HG03135 (cell line): ENCODE results near the gene MXD1.

ENCODE experiments used
- ATAC-seq: cut with Tn5 transposase; IDR thresholded peaks from one replicate; pipeline ENCODE4 v1.9.1; 2021; ENCODE audit warnings: mild to moderate bottlenecking, moderate library complexity; ENCODE audit not compliant: unreplicated experiment

MXD1 gene

DNA sequence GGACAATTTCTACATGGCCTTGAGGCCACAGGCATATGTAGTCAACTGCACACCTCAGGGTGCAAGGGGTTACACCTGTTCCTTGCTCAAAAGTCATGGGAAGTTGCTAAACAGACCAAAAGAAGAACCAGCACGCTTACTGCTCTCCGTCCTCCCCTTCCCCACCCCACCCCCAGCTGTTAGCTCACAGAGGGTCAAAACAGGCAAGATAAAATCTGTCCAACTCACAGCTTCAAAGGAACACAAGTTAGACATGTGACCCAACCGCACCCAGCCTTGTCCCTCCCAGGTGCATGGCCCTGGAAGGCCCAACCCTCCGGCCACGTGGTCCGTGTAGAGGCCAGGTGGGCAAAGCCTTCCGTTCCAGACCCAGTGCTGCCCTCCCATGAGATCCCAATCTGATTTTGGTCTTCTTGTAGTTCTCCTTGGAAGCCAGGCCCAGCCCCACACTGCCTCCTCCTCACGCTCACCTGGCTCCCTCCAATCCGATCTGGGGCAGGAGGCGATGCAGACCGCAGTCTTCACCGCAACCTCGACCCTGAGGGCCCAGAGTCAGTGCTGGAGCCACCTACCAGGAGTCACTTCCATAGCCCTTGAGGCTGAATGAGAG lies 61.0 kb downstream of the MXD1 start:
- ATAC-seq: no peak

DNA sequence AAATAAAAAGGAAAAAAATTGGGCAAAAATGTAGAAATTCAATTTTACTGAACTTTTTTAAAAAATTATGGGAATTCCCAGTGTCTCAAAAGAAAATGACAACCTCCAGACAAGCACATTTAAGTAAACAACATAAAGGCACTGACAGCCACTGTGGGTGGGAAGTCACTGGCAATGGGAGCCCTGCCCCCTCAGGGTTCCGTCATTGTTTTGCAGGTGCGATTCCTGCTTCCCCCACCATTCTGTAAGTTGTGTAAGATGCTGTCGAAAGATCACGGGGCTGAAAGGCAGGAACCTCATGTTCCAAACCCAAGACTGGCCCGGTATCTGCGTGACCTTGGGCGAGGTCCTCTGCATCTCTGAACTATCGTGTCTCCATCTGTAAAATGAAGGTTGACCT lies 62.3 kb downstream of the MXD1 start:
- no peak for ATAC-seq

DNA sequence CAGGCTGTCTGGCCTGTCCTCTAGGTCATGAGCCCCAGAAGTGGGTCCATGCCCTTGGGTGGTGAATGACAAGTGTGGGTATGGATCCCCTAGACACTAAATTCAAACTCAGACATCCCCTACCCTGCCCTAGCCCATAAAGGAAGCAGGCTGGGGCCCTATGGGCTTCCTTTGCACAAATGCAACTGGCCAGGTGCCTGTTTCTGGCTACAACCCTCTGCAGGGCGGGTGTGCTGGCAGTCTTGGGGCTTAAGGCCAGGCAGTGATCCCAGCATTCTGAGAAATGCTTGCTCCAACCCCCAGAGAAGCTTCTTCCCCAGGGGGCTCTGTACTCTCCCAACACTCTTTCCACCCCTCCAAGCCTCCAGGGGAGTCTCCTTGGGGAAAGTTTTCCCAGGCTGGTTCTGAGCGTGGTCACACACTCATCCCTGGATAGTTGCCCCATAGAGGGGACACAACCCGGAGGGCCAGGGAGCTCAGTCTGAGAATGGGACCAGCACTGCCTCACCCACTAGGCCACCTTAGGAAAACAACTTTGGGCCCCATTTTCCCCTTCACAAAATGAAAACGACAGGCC lies 63.1 kb downstream of the MXD1 start:
- no peak for ATAC-seq

DNA sequence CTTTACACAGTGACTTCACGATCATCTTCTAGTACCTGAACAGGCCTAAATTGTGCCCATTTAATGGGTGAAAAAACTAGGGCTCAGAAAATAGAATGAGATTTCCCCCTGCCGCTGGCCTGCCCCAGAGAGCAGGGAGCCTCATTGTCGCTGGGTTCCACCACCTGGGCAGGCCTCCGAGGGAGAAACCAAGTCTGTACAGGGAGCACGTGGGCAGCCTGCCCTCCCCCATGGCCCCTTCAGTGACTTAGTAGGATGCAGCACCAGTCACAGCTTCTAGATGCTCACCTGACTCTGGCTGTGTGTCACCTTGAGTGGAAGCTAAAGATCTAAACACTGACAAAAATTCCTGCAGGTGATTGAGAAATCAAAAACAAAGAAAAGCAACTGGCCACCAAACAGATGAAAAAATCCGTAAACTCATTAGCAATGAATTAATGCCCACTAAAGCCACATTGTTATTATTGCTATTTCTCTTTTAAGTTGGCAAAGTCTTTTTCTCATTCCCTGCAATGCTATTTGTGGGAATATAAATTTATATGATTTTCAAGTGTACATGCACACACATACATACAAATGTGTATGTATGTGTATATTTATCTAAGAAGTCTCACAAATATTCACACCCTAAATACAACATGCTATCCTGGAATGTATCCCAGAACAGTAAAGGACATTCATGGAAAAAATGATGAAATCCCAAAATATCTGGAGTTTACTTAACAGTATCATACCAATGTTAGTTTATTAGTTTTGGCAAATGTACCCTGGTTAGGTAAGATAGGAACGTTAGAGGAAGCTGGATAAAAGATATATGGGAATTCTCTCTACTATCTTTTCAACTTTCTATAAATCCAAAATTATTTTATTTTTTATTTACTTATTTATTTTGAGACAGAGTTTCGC lies 65.2 kb downstream of the MXD1 start:
- ATAC-seq: no peak

DNA sequence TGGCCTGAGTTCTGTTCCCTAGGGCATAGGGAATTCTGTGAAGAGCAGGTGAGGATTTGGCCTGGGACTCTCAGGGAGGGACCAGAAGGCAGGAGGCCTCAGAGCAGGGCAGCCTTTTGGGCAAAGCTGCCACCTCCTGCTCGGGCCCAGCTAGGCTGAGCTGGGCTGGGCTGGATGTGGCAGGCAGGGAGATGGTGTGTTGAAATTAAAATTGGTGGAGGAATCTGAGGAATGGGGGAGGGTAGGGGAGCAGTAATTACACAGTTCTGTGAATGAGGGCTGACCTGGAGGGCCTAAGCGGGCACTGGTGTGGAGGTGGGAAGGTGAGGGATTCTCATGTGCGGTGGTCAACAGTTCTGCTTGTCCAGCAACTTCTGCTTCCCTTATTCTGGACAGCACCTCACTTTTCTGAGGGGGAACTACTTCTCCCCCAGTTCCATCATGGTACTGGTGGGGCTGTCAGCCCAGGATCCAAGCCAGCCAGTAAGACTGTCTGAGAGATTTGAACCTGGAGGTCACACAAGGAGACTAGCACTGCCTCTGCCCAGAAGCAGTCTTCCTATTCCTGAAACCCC lies 68.6 kb downstream of the MXD1 start:
- no peak for ATAC-seq

DNA sequence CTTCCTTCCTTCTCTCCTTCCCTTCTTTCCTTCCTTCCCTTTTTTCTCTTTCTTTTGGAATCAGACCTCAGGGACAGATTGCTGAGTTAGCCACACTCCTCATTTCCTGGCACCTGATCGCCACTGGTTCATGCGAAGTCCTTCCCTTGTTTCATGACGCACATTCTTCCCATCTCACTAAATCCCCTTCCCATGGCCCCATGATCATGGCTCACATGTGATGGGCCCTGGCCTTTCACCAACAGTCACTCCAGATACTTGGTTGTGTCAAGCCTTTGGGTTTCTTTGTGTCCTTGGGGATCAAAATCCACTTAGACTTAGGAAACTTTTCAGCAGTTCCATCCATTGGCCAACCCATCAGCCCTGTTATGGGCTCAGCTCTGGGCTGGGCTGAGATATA lies 70.3 kb downstream of the MXD1 start:
- ATAC-seq: no peak

DNA sequence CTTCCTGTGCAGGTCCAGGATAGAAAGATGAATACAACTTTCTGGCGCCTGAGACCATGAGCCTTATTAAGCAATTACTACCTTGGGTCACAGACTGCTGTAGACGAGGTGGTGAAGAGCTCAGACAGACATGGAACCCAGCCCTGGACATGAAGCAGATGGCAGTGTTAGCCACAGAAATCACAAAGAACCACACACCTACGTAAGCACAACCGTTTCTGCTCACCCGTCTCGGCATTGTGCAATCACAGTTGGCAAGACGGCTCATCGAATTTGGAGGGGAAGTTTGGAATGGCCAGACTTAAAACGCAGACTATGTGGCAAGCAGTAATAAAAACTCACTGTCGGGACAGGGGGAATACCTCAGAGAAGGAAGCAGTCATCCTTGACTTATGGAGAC lies 70.8 kb downstream of the MXD1 start:
- ATAC-seq: no peak

DNA sequence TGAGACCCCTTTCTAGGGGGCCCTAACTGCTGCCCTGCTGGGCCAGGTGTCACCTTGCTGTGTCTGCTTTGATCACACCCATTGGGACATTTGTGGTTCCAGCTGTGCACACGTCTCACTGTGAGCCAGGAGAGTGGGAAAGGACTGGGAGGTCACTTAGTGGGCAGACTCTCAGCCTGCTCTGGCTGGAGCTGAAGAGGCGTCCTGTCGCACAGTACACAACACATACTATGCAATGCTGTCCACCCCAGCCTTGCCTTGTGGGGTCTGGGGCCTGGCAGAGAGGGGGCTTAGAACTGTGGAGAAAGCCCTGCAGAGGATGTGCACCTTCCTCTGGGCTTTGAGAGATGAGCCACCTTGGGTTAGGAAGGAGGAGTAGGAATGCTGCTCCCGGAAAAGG lies 71.8 kb downstream of the MXD1 start:
- ATAC-seq: no peak

DNA sequence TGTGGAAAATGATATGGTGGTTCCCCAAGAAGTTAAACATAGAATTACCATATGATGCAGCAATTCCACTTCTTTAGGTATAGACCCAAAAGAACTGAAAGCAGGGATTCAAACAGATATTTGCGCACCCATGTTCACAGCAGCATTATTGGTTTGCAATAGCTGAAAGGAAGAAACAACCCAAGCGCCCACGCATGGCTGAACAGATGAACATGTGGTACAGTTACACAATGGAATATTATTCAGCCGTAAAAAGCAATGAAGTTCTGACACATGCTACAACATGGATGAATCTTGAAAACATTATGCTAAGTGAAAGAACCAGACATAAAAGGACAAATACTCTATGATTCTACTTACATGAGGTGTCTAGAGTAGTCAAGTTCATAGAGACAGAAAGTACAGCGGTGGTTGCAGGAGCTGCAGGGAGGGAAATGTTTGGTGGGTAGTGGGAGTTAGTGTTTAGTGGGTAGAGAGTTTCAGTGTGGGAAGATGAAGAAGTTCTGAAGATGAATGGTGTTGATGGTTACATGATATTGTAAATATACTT lies 73.3 kb downstream of the MXD1 start:
- no peak for ATAC-seq

DNA sequence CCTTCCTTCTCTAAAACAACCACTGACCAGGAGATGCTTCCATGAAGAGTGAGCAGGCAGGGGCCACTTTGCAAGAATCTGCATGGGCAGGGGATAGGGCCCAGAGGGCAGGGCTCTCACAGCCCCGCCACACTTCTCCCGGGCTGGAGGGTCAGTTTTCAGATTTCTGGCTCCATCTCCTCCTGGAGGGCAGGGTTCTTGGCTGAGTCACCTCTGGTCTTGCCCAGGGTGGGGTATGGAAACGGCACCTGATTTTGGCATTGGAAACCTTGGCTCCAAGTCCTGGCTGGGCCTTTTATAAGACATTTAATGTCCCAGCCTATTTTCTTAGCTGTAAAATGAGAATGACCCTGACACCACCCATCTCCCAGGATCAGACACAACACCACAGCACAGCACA lies 74.1 kb downstream of the MXD1 start:
- ATAC-seq: no peak

DNA sequence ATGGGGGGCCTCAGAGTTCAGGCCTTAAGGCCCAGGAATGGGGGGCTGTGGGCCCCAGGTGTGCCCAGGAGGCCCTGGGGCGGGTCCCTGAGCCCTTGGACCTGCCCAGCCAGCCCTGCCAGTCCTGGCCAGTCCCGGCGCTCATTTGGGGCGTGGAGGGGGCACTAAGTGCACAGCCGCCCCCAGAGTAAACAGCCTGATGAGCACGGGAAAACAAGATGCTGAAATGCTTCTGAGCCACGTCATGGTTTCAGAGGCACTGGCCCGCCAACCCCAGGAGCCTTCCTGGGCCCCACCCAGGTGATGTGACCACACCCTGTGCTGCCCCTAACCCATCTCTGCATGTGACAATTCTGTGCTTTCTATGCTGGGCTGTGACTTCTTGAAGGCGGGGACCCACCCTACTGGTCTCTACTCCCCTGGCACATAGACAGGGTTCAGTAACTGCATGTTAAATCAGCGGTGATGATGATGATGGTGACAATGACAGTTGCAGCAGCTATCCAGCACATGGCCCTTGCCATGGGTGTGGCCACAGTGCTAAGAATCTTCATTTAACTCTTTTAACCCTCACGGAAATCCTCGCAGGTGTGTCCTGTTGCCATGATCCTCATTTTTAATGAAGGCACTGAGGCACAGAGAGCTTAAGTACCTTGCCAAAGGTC lies 74.7 kb downstream of the MXD1 start:
- no peak for ATAC-seq
